Natural killer cell (primary cell): Measurements from ENCODE around the gene CACNA2D4. TPM values are rescaled to one million over a fixed set of nuclear protein-coding genes. Genes with fewer than 3 reads are reported as not detected.

Experiments used
- ATAC-seq, 3 donors: fragments of 150-1000 bp in 2 of 3; fragments of 200-7000 bp in 1 of 3; cut with Tn5 transposase; 1 replicate in 1 of 3; 2 replicates in 2 of 3; pipeline ENCODE4 v1.10.0; 2021; ENCODE audit warnings: mild to moderate bottlenecking in 2 of 3, moderate library complexity in 2 of 3
- DNase-seq, 2 donors: peaks; one replicate each; pipeline versions ENCODE4 v3.0.0 to v3.0.0-alpha.2; 2013 to 2021; ENCODE audit warnings: mixed read lengths in 1 of 2
- H3K27ac ChIP-seq: one replicate; pipeline ENCODE4 v1.5.1; 2013; ENCODE audit warnings: mild to moderate bottlenecking, low read length
- H3K27me3 ChIP-seq: one replicate; pipeline ENCODE4 v1.6.1; 2013; ENCODE audit warnings: low read length; ENCODE audit not compliant: control insufficient read depth, insufficient read depth
- H3K36me3 ChIP-seq: one replicate; pipeline ENCODE4 v1.6.1; 2013; ENCODE audit warnings: low read length; ENCODE audit not compliant: control insufficient read depth, insufficient read depth
- H3K4me1 ChIP-seq: one replicate; pipeline ENCODE4 v1.6.1; 2013; ENCODE audit warnings: low read length; ENCODE audit not compliant: control insufficient read depth, insufficient read depth
- H3K4me3 ChIP-seq: one replicate; pipeline ENCODE4 v1.5.1; 2013; ENCODE audit warnings: low read length
- H3K9me3 ChIP-seq: one replicate; pipeline ENCODE4 v1.6.1; 2013; ENCODE audit warnings: low read length; ENCODE audit not compliant: control insufficient read depth, insufficient read depth
- H3K27ac Mint-ChIP-seq, 2 donors: one replicate each; pipeline ENCODE4 v1.8.0; 2022; ENCODE audit warnings: mild to moderate bottlenecking in 2 of 2, mixed read lengths in 2 of 2, moderate library complexity in 1 of 2
- H3K27me3 Mint-ChIP-seq, 2 donors: one replicate each; pipeline ENCODE4 v1.8.0; 2022; ENCODE audit warnings: low read depth in 2 of 2, mixed read lengths in 2 of 2
- H3K36me3 Mint-ChIP-seq: one replicate; pipeline ENCODE4 v1.8.0; 2022; ENCODE audit warnings: mixed read lengths
- H3K4me1 Mint-ChIP-seq, 2 donors: one replicate each; pipeline ENCODE4 v1.8.0; 2022; ENCODE audit warnings: mixed read lengths in 2 of 2
- H3K4me3 Mint-ChIP-seq: one replicate; pipeline ENCODE4 v1.8.0; 2022; ENCODE audit warnings: mild to moderate bottlenecking, moderate library complexity, mixed read lengths
- H3K9me3 Mint-ChIP-seq, 2 donors: one replicate each; pipeline ENCODE4 v1.8.0; 2022; ENCODE audit warnings: mixed read lengths in 2 of 2
- CTCF ChIP-seq: fragments of 200-600 bp; IDR thresholded peaks from one replicate; pipeline ENCODE4 v1.8.0; 2022; ENCODE audit warnings: antibody characterized with exemption
- WGBS: methylation state at CpG from one replicate; pipeline ENCODE4 v1.1.7; 2013; ENCODE audit warnings: missing lambda C conversion rate; ENCODE audit not compliant: insufficient coverage; 5-methylcytosine and 5-hydroxymethylcytosine counted together
- intact Hi-C: fragments of 100-400 bp; cut with micrococcal nuclease; formaldehyde crosslinking; loops from one replicate; pipeline ENCODE4 v1.14.2; 2022
- total RNA-seq, 4 donors: library from RNA; stranded (reverse); fragments of 120-200 nt in 1 of 4; gene quantifications; one replicate each; pipeline versions ENCODE4 v1.2.3 to v1.2.4, GENCODE V29; 2013 to 2022

Gene CACNA2D4
- total RNA-seq, 3 donors from 2014 or later (not counting 1 experiment from before 2014, with no cell fraction given), result 26.5 to 49.6 (median 34.9) TPM

DNA sequence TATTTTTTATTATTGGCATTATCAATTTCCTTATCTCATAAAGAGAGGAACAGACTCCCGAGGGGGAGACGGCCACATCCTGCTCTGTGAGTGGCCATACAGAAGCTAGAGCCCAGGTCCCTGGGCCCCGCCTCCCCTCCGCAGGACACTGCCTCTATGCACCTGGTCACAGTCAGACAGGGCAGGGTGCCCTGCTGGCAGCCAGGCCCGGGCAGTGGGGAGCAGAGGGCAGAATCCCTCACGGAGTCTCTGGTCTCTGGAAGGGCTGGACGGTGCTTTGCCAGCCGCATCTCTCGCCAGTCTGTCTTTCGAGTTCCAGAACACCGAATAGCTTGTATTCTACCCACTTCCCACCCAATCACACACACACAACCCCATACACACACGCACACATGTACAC, 16.4 kb upstream of the CACNA2D4 start:
- no peak for ATAC-seq
- TF ChIP-seq CTCF, result no peak
- H3K4me3 Mint-ChIP-seq, result no peak overlapping the region
- peaks cover 13 to 23% of the 10 kb centered on the region in 2 donors for H3K4me1 Mint-ChIP-seq
- no peaks in the 10 kb centered on the region for H3K27me3 ChIP-seq
- no peaks in the 10 kb centered on the region for H3K9me3 Mint-ChIP-seq
- peaks cover 12% of the 10 kb centered on the region for H3K36me3 ChIP-seq
- H3K27me3 Mint-ChIP-seq, result peaks cover 0 to 7% of the 10 kb centered on the region in 2 donors
- no peaks in the 10 kb centered on the region for H3K9me3 ChIP-seq
- H3K4me3 ChIP-seq, result no peak overlapping the region
- peaks cover 15% of the 10 kb centered on the region for H3K4me1 ChIP-seq
- no peak overlapping the region for H3K27ac Mint-ChIP-seq
- H3K27ac ChIP-seq, result no peak overlapping the region
- DNase-seq, result no peak
- no peaks in the 10 kb centered on the region for H3K36me3 Mint-ChIP-seq
- intact Hi-C loops, result no loop called here
- 89% methylated on average over 12 of the region's 12 CpGs for WGBS

DNA sequence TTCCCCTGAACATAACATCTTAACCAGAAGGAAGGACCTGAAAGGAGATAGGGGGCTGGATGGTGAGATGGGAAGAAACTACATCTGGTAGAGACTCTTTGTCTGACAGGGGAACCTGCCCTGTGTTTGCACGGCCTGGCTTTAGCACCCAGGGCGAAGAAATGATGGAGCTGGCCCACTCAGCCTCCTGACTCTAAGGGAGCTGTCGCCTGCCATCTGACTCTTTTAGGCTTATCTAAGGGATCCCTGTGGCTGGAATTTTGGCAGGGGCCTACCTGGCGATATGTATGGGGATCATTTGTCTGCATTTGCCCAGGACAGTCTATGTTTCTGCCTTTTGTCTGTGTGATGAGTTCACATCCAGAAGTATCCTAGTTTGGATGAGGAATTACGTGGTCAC, 15.6 kb upstream of the CACNA2D4 start:
- ATAC-seq (no peak), DNase-seq (no peak)
- H3K27ac Mint-ChIP-seq, result no peak overlapping the region
- H3K27ac ChIP-seq, result no peak overlapping the region
- peaks cover 18% of the 10 kb centered on the region for H3K4me1 ChIP-seq
- no peak overlapping the region for H3K4me3 Mint-ChIP-seq
- H3K9me3 Mint-ChIP-seq, result no peaks in the 10 kb centered on the region
- H3K36me3 ChIP-seq, result peaks cover 12% of the 10 kb centered on the region
- no peak overlapping the region for H3K4me3 ChIP-seq
- H3K27me3 Mint-ChIP-seq, result peaks cover 0 to 7% of the 10 kb centered on the region in 2 donors
- H3K36me3 Mint-ChIP-seq, result no peaks in the 10 kb centered on the region
- no peak for TF ChIP-seq CTCF
- intact Hi-C loops, result no loop called here
- no peaks in the 10 kb centered on the region for H3K9me3 ChIP-seq
- WGBS, result 87% methylated on average over 5 of the region's 5 CpGs
- H3K27me3 ChIP-seq, result no peaks in the 10 kb centered on the region
- H3K4me1 Mint-ChIP-seq, result peaks cover 16 to 26% of the 10 kb centered on the region in 2 donors

- ATAC-seq (no peak), DNase-seq (no peak)
- H3K4me3 Mint-ChIP-seq, result no peak overlapping the region
- H3K4me1 Mint-ChIP-seq, result peaks cover 16 to 29% of the 10 kb centered on the region in 2 donors
- no peak for TF ChIP-seq CTCF
- H3K27me3 Mint-ChIP-seq, result peaks cover 0 to 7% of the 10 kb centered on the region in 2 donors
- H3K27ac Mint-ChIP-seq, result no peak overlapping the region
- H3K36me3 ChIP-seq, result peaks cover 6% of the 10 kb centered on the region
- no peak overlapping the region for H3K4me3 ChIP-seq
- 74% methylated on average over 16 of the region's 16 CpGs for WGBS
- no peaks in the 10 kb centered on the region for H3K36me3 Mint-ChIP-seq
- H3K4me1 ChIP-seq, result peaks cover 18% of the 10 kb centered on the region
- H3K27me3 ChIP-seq, result no peaks in the 10 kb centered on the region
- no peaks in the 10 kb centered on the region for H3K9me3 ChIP-seq
- no peak overlapping the region for H3K27ac ChIP-seq
- intact Hi-C loops, result no loop called here
- H3K9me3 Mint-ChIP-seq, result no peaks in the 10 kb centered on the region
Measured at GRCh38 chr12:1933342-1934051, 15.0 kb upstream of the CACNA2D4 start.

- H3K27ac Mint-ChIP-seq, result no peak overlapping the region
- H3K27me3 Mint-ChIP-seq, result peaks cover 0 to 7% of the 10 kb centered on the region in 2 donors
- ATAC-seq (no peak), DNase-seq (no peak)
- Histone ChIP-seq H3K36me3 (no peaks in the 10 kb centered on the region), H3K4me1 (peaks cover 18% of the 10 kb centered on the region), H3K4me3 (no peak overlapping the region), H3K27ac (no peak overlapping the region), H3K27me3 (no peaks in the 10 kb centered on the region), H3K9me3 (no peaks in the 10 kb centered on the region)
- intact Hi-C loops, result no loop called here
- no peak for TF ChIP-seq CTCF
- H3K4me1 Mint-ChIP-seq, result peaks cover 16 to 29% of the 10 kb centered on the region in 2 donors
- H3K9me3 Mint-ChIP-seq, result no peaks in the 10 kb centered on the region
- no peak overlapping the region for H3K4me3 Mint-ChIP-seq
- H3K36me3 Mint-ChIP-seq, result no peaks in the 10 kb centered on the region
- WGBS, result 29% methylated on average over 16 of the region's 16 CpGs
Measured at GRCh38 chr12:1932264-1932777, 13.9 kb upstream of the CACNA2D4 start.
